Measurements from ENCODE around the gene CR1. TPM values are rescaled to one million over a fixed set of nuclear protein-coding genes. Genes with fewer than 3 reads are reported as not detected.
"Not testable (repeated sequence)": the region's sequence is repeated elsewhere in the genome, so short reads cannot be mapped to it uniquely, and the experiment has no call there.

CR1 gene
- total and polyA plus RNA-seq, 8 donors = 0.44 to 8.0 (median 1.4) TPM

DNA sequence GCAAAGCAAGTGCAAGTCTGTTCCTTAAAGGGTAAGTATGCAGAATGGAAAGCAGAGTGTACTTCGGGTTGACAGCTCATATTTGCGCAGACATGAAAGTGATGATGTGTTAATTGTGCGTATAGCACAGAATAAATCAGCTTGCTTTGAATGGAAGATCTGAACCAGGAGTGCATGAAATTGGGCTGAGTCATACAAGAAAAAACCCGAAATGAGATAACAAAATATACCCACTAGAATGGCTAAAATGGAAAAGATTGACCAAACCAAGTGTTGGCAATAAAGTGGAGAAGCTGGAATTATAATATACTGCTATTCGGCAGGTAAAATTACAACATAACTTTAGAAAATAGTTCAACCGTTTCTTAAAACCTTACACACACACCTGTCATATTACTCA lies 177.4 kb downstream of the CR1 start:
- Histone ChIP-seq H3K4me1 (peaks cover 6 to 12% (median 9%) of the 10 kb centered on the region in 4 donors), H3K4me3 (no peak overlapping the region), H3K27me3 (peaks cover 10 to 34% (median 19%) of the 10 kb centered on the region in 3 donors), H3K36me3 (no peaks in the 10 kb centered on the region), H3K27ac (no peak overlapping the region), H3K9me3 (no peaks in the 10 kb centered on the region)
- intact Hi-C loops (cut with DNase I; ENCODE audit: low total_unique reads) = no loop called here
- 58 to 76% (median 66%) methylated on average over 6 of the region's 6 CpGs for WGBS, 5 donors
- no peak for DNase-seq
- TF ChIP-seq, protein P1, sequence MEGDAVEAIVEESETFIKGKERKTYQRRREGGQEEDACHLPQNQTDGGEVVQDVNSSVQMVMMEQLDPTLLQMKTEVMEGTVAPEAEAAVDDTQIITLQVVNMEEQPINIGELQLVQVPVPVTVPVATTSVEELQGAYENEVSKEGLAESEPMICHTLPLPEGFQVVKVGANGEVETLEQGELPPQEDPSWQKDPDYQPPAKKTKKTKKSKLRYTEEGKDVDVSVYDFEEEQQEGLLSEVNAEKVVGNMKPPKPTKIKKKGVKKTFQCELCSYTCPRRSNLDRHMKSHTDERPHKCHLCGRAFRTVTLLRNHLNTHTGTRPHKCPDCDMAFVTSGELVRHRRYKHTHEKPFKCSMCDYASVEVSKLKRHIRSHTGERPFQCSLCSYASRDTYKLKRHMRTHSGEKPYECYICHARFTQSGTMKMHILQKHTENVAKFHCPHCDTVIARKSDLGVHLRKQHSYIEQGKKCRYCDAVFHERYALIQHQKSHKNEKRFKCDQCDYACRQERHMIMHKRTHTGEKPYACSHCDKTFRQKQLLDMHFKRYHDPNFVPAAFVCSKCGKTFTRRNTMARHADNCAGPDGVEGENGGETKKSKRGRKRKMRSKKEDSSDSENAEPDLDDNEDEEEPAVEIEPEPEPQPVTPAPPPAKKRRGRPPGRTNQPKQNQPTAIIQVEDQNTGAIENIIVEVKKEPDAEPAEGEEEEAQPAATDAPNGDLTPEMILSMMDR (IDR thresholded peaks at IDR 0.05) = no peak
- TF ChIP-seq POLR2AphosphoS5 (IDR thresholded peaks at IDR 0.05) = no peak
- TF ChIP-seq EP300 (IDR thresholded peaks at IDR 0.05) = no peak

DNA sequence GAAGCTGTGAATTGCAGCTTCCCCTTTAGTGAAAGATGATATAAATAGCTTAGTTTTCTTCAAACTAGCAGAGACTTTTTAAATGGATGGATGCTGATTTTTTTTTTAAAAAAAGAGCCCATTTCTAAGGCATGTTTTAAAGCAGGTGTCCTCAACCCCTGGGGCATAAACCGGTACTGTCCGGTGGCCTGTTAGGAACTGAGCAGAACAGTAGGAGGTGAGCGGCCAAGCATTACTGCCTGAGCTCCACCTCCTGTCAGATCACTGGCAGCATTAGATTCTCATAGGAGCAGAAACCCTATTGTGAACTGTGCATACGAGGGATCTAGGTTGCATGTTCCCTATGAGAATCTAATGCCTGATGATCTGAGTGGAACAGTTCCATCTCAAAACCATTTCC lies 180.2 kb downstream of the CR1 start:
- no peak overlapping the region for H3K27ac ChIP-seq
- 79 to 90% (median 85%) methylated on average over 4 of the region's 4 CpGs for WGBS, 5 donors
- intact Hi-C loops (cut with DNase I; ENCODE audit: low total_unique reads) = no loop called here

GRCh38 chr1:207680590-207681388 lies 184.8 kb downstream of the CR1 start:
- H3K27ac ChIP-seq; intact Hi-C loops (cut with DNase I; ENCODE audit: low total_unique reads); DNase-seq; H3K4me1 ChIP-seq; H3K36me3 ChIP-seq; H3K4me3 ChIP-seq; H3K9me3 ChIP-seq; H3K27me3 ChIP-seq: not testable (repeated sequence)
- 58 to 69% (median 64%) methylated on average over 6 of the region's 6 CpGs for WGBS, 5 donors

More for the DNA sequence above, 180.2 kb downstream of the CR1 start:
- Histone ChIP-seq H3K4me1 (no peaks in the 10 kb centered on the region), H3K27me3 (peaks cover 0 to 6% (median 0%) of the 10 kb centered on the region in 3 donors), H3K36me3 (no peaks in the 10 kb centered on the region), H3K4me3 (no peak overlapping the region), H3K9me3 (no peaks in the 10 kb centered on the region)
- no peak for DNase-seq
- TF ChIP-seq, protein P1 (IDR thresholded peaks at IDR 0.05) = no peak
- no peak for TF ChIP-seq POLR2A (IDR thresholded peaks at IDR 0.05)

DNA sequence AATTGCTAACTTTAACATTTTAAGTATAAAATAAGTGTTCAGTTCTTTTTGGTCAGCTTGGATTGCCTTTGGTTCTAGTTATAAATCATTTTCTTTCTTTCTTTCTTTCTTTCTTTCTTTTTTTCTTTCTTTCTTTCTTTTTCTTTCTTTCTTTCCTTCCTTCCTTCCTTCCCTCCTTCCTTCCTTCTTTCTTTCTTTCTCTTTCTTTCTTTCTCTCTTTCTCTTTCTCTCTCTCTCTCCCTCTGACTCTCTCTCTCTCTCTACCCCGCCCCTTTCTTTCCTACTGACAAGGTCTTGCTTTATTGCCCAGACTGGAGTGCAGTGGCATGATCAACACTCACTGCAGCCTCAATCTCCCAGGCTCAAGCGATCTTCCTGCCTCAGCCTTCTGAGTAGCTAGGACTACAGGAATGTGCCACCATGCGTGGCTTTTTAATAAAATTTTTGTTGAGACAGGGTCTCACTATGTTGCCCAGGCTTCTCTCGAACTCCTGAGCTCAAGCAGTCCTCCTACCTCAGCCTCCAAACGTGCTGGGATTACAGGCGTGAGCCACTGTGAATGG lies 187.0 kb downstream of the CR1 start:
- H3K9me3 ChIP-seq; H3K27ac ChIP-seq; H3K4me3 ChIP-seq; intact Hi-C loops (cut with DNase I; ENCODE audit: low total_unique reads); H3K36me3 ChIP-seq; H3K4me1 ChIP-seq; DNase-seq; H3K27me3 ChIP-seq: not testable (repeated sequence)
- WGBS, 5 donors = 83 to 88% (median 88%) methylated on average over 6 of the region's 6 CpGs

- intact Hi-C loops (cut with DNase I; ENCODE audit: low total_unique reads) = not testable (repeated sequence)
Observed at GRCh38 chr1:207690551-207690950, 194.6 kb downstream of the CR1 start.

GRCh38 chr1:207691010-207691409 lies 195.1 kb downstream of the CR1 start:
- H3K27ac ChIP-seq = no peak overlapping the region
- DNase-seq = no peak

More at GRCh38 chr1:207690551-207690950, 194.6 kb downstream of the CR1 start:
- not testable (repeated sequence) for H3K36me3 ChIP-seq, H3K27ac ChIP-seq, H3K4me1 ChIP-seq, H3K9me3 ChIP-seq, H3K4me3 ChIP-seq, H3K27me3 ChIP-seq, DNase-seq
- 78 to 91% (median 89%) methylated on average over 4 of the region's 4 CpGs for WGBS, 5 donors

More at GRCh38 chr1:207691010-207691409, 195.1 kb downstream of the CR1 start:
- Histone ChIP-seq H3K36me3 (no peaks in the 10 kb centered on the region), H3K27me3 (no peaks in the 10 kb centered on the region), H3K9me3 (no peaks in the 10 kb centered on the region), H3K4me3 (no peak overlapping the region), H3K4me1 (no peaks in the 10 kb centered on the region)
- TF ChIP-seq POLR2A (IDR thresholded peaks at IDR 0.05) (no peak), EP300 (IDR thresholded peaks at IDR 0.05) (no peak), POLR2AphosphoS5 (IDR thresholded peaks at IDR 0.05) (no peak)
- TF ChIP-seq, protein P1 (IDR thresholded peaks at IDR 0.05) = no peak
- intact Hi-C loops (cut with DNase I; ENCODE audit: low total_unique reads) = no loop called here
